CD4-positive, alpha-beta memory T cell (primary cell): ENCODE results near the gene MDP1. TPM values are rescaled to one million over a fixed set of nuclear protein-coding genes. Genes with fewer than 3 reads are reported as not detected.
"Not testable (repeated sequence)": the region's sequence is repeated elsewhere in the genome, so short reads cannot be mapped to it uniquely, and the experiment has no call there.

Source experiments
- CTCF ChIA-PET: fragments of 350-600 bp; sonication (Branson Sonifier 250); formaldehyde crosslinking; loops from one replicate; lab custom pipeline; 2021; ENCODE audit warnings: inconsistent platforms; ENCODE audit not compliant: partially characterized antibody; lab: Charles Lee
- POLR2A ChIA-PET: fragments of 350-600 bp; sonication (Branson Sonifier 250); formaldehyde crosslinking; loops from one replicate; lab custom pipeline; 2021; ENCODE audit not compliant: partially characterized antibody; lab: Charles Lee
- DNase-seq, 5 donors: peaks; one replicate each; pipeline versions ENCODE4 v3.0.0 to v3.0.0-alpha.2; 2020 to 2022; ENCODE audit warnings: mixed read lengths in 1 of 5
- H3K27ac ChIP-seq: one replicate; pipeline ENCODE4 v1.7.0; 2013; ENCODE audit warnings: low read depth, low read length
- H3K27me3 ChIP-seq: 2 replicates; pipeline ENCODE4 v1.7.0; 2013; ENCODE audit warnings: mild to moderate bottlenecking, low read length, moderate library complexity; ENCODE audit not compliant: insufficient read depth
- H3K36me3 ChIP-seq: 2 replicates; pipeline ENCODE4 v1.7.0; 2013; ENCODE audit warnings: mild to moderate bottlenecking, low read length, moderate library complexity; ENCODE audit not compliant: insufficient read depth
- H3K4me1 ChIP-seq: 2 replicates; pipeline ENCODE4 v1.7.0; 2013; ENCODE audit warnings: mild to moderate bottlenecking, low read length, moderate library complexity; ENCODE audit not compliant: insufficient read depth
- H3K4me3 ChIP-seq, 2 donors: one replicate each; pipeline ENCODE4 v1.7.0; 2013; ENCODE audit warnings: low read length in 2 of 2, mild to moderate bottlenecking in 1 of 2
- H3K9me3 ChIP-seq, 2 donors: one replicate each; pipeline ENCODE4 v1.7.0; 2013; ENCODE audit warnings: low read length in 2 of 2, control low read depth in 1 of 2; ENCODE audit not compliant: control insufficient read depth in 1 of 2
- H3K27ac Mint-ChIP-seq, 7 donors: one replicate each; pipeline ENCODE4 v1.8.0; 2020 to 2021; ENCODE audit warnings: mixed read lengths in 7 of 7, mild to moderate bottlenecking in 6 of 7, inconsistent platforms in 3 of 7, moderate library complexity in 3 of 7
- H3K27me3 Mint-ChIP-seq, 2 donors: one replicate each; pipeline ENCODE4 v1.8.0; 2020 to 2021; ENCODE audit warnings: mixed read lengths in 2 of 2
- H3K36me3 Mint-ChIP-seq, 2 donors: one replicate each; pipeline ENCODE4 v1.8.0; 2020 to 2021; ENCODE audit warnings: mixed read lengths in 2 of 2, inconsistent platforms in 1 of 2, mild to moderate bottlenecking in 1 of 2
- H3K4me1 Mint-ChIP-seq, 4 donors: one replicate each; pipeline ENCODE4 v1.8.0; 2020 to 2021; ENCODE audit warnings: mixed read lengths in 4 of 4, mild to moderate bottlenecking in 1 of 4
- H3K4me3 Mint-ChIP-seq, 8 donors: one replicate each; pipeline ENCODE4 v1.8.0; 2020 to 2021; ENCODE audit warnings: mixed read lengths in 8 of 8, mild to moderate bottlenecking in 7 of 8, moderate library complexity in 6 of 8, inconsistent platforms in 3 of 8
- H3K9me3 Mint-ChIP-seq, 8 donors: one replicate each; pipeline ENCODE4 v1.8.0; 2020 to 2021; ENCODE audit warnings: mixed read lengths in 8 of 8, mild to moderate bottlenecking in 5 of 8, inconsistent platforms in 3 of 8, moderate library complexity in 1 of 8
- intact Hi-C: fragments of 100-400 bp; cut with micrococcal nuclease; formaldehyde crosslinking; loops from one replicate; pipeline ENCODE4 v1.15.1; 2023
- polyA plus RNA-seq, 2 donors: library from polyadenylated mRNA; unstranded; fragments of 300-500 nt; fragmentation: Illumina TruSeq; gene quantifications; one replicate each; pipeline ENCODE4 v1.2.3, GENCODE V29; 2021
- total RNA-seq, 2 experiments: library from RNA; stranded (reverse); gene quantifications; one replicate each; pipeline ENCODE4 v1.2.3, GENCODE V29; 2021

The MDP1 gene
- total and polyA plus RNA-seq, 4 experiments from 2014 or later: 12.5 to 28.1 (median 21.3) TPM

DNA sequence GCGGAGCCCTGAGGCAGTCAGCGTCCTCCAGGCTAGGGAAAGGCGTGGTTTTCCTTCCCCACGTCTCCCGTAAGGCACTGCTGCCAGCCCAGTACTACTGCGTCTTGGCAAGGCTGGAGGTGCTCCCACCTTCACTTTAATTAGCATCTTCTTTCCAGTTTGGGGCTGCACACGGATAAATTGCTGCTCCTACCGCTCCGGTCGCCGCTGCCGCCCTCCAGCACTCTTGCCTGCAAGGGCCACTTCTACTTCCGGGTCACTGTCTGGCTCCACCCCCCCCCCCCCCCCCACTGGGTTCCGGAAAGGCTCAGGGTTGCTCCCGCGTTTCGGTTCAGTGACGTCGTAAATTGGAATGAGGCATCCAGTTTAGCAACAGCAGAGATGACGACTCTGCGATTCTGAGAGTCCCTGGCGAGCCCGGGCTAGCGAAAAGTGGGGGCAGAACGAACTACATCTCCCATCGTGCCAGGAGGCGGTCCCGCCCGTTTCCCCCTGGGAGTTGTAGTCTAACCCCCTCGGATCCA, 16.3 kb upstream of the MDP1 start, which contains the start of gene NEDD8:
Gene NEDD8, minus strand, starts transcription at position 247 of the 524 bp plus-strand sequence. Its CDS starts 100 bp downstream, at position 147.
- peaks cover 41 to 68% (median 54%) of the 10 kb centered on the region in 4 donors for H3K4me1 Mint-ChIP-seq
- peak; percentile 89 to 96 (median 89) for DNase-seq
- Histone ChIP-seq H3K9me3 (no peaks in the 10 kb centered on the region), H3K4me3 (peak within 1 kb of the TSS; percentile 100), H3K27me3 (no peaks in the 10 kb centered on the region), H3K27ac (peak within 1 kb of the TSS; percentile 88), H3K4me1 (peaks cover 41% of the 10 kb centered on the region), H3K36me3 (peaks cover 32% of the 10 kb centered on the region)
- H3K9me3 Mint-ChIP-seq: no peaks in the 10 kb centered on the region
- intact Hi-C loops: loop anchor here (1.0 to 2.0 kb wide), 8 partner anchors 10 to 210 kb away; partner anchors contain the start of genes DCAF11, EMC9, IPO4 and MDP1
- ChIA-PET CTCF (interaction anchor here (2.3 kb wide), 1 partner anchor 10 kb away, joined by 17 read pairs; the partner anchor contains the start of gene TINF2), POLR2A (interaction anchor here (0.6 to 7.6 kb wide), 10 partner anchors 8 to 199 kb away, joined by 3 to 88 read pairs (median 8); partner anchors contain the start of genes CHMP4A, DHRS1, IPO4 and LTB4R2)
- H3K27ac Mint-ChIP-seq: peak within 1 kb of the TSS; percentile 95 to 99 (median 97)
- H3K27me3 Mint-ChIP-seq: no peaks in the 10 kb centered on the region
- H3K4me3 Mint-ChIP-seq: peak within 1 kb of the TSS; percentile 97 to 99 (median 98)
- H3K36me3 Mint-ChIP-seq: peaks cover 25 to 55% of the 10 kb centered on the region in 2 donors

DNA sequence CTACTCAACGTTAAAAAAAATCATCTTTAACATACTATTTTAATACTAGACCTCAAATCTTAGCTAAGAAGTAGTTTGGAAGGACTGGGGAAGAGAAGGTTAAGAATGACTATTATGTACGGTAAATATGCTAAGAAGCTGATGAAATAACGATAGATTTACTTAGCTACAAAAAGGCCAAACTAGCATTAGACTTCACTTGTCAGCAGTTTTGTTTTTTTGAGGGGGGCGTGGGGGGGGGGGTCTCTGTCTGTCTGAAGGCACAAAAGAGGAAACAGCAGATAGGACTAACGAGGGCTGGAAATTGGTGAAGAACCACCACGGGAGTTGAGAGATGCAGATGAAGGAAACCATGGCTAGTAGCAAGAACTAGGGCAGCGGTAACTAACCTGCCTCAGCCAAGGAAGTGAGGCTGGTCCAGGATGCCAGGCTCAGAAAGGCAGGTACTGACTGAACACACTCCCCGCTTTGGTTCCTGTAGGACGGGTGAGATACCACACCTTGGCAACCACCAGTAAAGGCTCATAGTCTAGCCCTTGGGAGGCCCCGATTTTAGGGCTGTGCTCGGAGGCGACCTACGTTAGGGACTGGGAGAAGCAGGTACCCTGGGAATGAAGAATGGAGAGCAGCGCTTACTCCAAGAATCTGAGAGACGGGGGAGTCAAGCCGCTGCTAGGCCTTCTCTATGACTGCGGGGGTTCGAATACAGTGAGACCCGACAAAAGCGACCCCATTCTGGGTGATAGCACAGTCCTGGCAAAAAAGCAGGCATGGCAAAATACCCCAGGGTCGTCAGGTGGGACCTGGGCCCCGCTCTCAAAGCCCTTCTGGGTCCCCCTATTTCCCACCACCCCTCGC, 15.6 kb upstream of the MDP1 start:
- H3K9me3 Mint-ChIP-seq: no peaks in the 10 kb centered on the region
- H3K4me3 ChIP-seq: peak overlapping the region; percentile 100

DNA sequence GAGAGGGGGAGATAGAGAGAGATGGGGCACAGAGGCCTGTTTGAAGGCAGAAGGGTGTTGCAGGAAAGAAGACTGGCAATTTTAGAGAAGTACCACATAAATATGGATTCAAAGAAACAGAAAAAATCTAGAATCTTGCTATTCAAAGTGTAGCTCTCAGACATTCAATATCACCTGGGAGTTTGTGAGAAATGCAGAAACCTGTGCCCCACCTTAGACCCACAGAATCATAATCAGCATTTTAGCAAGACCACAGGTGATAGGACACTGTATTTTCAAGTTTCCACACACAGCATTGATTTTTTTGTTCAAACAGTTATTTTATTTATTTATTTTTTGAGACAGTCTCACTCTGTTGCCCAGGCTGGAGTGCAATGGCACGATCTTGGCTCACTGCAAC, 13.0 kb upstream of the MDP1 start:
- peaks cover 8% of the 10 kb centered on the region for H3K36me3 ChIP-seq
- H3K27me3 ChIP-seq: no peaks in the 10 kb centered on the region
- DNase-seq: no peak
- H3K4me3 Mint-ChIP-seq: no peak overlapping the region
- H3K36me3 Mint-ChIP-seq: peaks cover 5 to 31% of the 10 kb centered on the region in 2 donors
- no peak overlapping the region for H3K4me3 ChIP-seq
- H3K9me3 Mint-ChIP-seq: no peaks in the 10 kb centered on the region
- POLR2A ChIA-PET: interaction anchor here (0.6 to 2.4 kb wide), 2 partner anchors 10 to 15 kb away, joined by 3 to 6 read pairs; partner anchors contain the start of gene CHMP4A
- H3K4me1 ChIP-seq: peaks cover 36% of the 10 kb centered on the region
- intact Hi-C loops: no loop called here
- H3K27ac Mint-ChIP-seq: peak overlapping the region in 3 of 7 donors; percentile 19 to 60 (median 57)
- no peaks in the 10 kb centered on the region for H3K27me3 Mint-ChIP-seq
- no peaks in the 10 kb centered on the region for H3K9me3 ChIP-seq
- no peak overlapping the region for H3K27ac ChIP-seq
- H3K4me1 Mint-ChIP-seq: peaks cover 29 to 65% (median 38%) of the 10 kb centered on the region in 4 donors
- CTCF ChIA-PET: interaction anchor here (0.9 to 2.7 kb wide), 7 partner anchors 9 to 104 kb away, joined by 3 to 16 read pairs (median 9); partner anchors contain the start of genes CIDEB, MDP1 and TINF2

More for the DNA sequence above, 15.6 kb upstream of the MDP1 start:
- intact Hi-C loops: loop anchor here (1.0 to 2.0 kb wide), 8 partner anchors 11 to 211 kb away; partner anchors contain the start of genes DCAF11, EMC9, IPO4 and MDP1
- DNase-seq: peak in 4 of 5 donors; percentile 22 to 60 (median 34)
- Mint-ChIP-seq H3K4me3 (peak overlapping the region; percentile 97 to 99 (median 98)), H3K27ac (peak overlapping the region; percentile 95 to 99 (median 97)), H3K4me1 (peaks cover 45 to 71% (median 56%) of the 10 kb centered on the region in 4 donors), H3K27me3 (no peaks in the 10 kb centered on the region), H3K36me3 (peaks cover 20 to 50% of the 10 kb centered on the region in 2 donors)
- Histone ChIP-seq H3K27ac (peak overlapping the region; percentile 88), H3K27me3 (no peaks in the 10 kb centered on the region), H3K36me3 (peaks cover 29% of the 10 kb centered on the region), H3K4me1 (peaks cover 48% of the 10 kb centered on the region), H3K9me3 (no peaks in the 10 kb centered on the region)
- ChIA-PET CTCF (interaction anchor here (0.9 to 1.4 kb wide), 7 partner anchors 11 to 200 kb away, joined by 3 to 6 read pairs (median 4); partner anchors contain the start of genes CIDEB, IPO4 and MDP1), POLR2A (interaction anchor here (0.7 to 3.1 kb wide), 8 partner anchors 10 to 69 kb away, joined by 3 to 70 read pairs (median 6); partner anchors contain the start of genes IPO4, MDP1 and TINF2)

DNA sequence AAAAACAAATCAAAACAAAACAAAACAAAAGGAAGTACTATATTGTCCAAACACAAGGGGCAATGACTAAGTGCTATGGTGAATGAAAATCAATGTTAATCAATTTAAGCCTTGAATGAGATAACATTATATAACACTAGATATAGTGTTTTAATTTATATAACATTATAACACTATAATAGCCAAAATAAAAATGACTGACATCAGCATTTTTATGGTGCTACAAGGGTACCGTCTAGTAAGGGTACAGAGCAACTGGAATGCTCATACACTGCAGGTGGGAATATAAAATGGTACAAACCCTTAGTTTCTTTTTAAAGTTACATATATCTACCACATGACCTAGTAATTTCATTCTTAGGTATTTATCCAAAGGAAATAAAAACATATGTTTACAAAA, 10.6 kb upstream of the MDP1 start:
- ChIA-PET CTCF (interaction anchor here (1.4 to 2.7 kb wide), 4 partner anchors 16 to 107 kb away, joined by 3 to 16 read pairs (median 9); partner anchors contain the start of genes CIDEB, IRF9 and TINF2), POLR2A (interaction anchor here (1.5 kb wide), 1 partner anchor 11 kb away, joined by 6 read pairs; the partner anchor contains the start of gene MDP1)
- H3K27ac Mint-ChIP-seq: peak overlapping the region in 2 of 7 donors; percentile 6 to 20

DNA sequence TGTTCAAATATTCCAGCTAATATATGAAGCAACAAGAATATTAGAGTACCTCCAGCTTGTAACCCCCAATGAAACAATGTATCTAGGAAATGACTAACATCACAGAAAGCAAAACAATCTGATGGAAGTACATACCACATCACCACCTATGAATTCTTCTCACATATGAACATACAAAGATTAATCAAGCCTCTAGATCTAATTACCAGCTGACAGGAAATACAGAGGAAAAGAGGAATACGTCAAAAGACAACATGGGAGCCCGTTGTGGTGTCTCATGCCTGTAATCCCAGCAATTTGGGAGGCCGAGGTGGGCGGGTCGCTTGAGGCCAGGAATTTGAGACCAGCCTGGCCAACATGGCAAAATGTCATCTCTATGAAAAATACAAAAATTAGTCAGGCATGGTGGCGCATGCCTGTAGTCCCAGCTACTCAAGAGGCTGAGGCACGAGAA, 8.8 kb upstream of the MDP1 start:
- peak overlapping the region in 4 of 7 donors; percentile 5 to 32 (median 22) for H3K27ac Mint-ChIP-seq

More for the DNA sequence above, 10.6 kb upstream of the MDP1 start:
- Mint-ChIP-seq H3K4me1 (peaks cover 16 to 44% (median 21%) of the 10 kb centered on the region in 4 donors), H3K4me3 (peak overlapping the region in 1 of 8 donors; percentile 1), H3K27me3 (no peaks in the 10 kb centered on the region), H3K36me3 (peaks cover 5 to 17% of the 10 kb centered on the region in 2 donors), H3K9me3 (no peaks in the 10 kb centered on the region)
- Histone ChIP-seq H3K36me3 (peaks cover 8% of the 10 kb centered on the region), H3K9me3 (no peaks in the 10 kb centered on the region), H3K4me3 (no peak overlapping the region), H3K4me1 (peaks cover 19% of the 10 kb centered on the region), H3K27me3 (no peaks in the 10 kb centered on the region), H3K27ac (no peak overlapping the region)
- no peak for DNase-seq
- intact Hi-C loops: no loop called here

DNA sequence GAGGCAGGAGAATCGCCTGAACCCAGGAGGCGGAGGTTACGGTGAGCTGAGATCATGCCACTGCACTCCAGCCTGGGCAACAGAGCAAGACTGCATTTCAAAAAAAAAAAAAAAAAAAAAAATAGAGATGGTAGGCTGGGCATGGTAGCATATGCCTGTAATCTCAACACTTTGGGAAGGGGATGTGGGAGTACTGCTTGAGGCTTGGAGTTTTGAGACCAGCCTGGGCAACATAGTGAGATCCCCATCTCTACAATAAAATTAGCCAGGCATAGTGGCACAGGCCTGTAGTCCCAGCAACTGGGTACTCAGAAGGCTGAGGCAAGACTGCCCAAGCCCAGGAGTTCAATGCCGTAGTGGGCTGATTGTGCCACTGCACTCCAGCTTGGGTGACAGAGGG, 7.1 kb upstream of the MDP1 start:
- H3K27me3 Mint-ChIP-seq, H3K9me3 Mint-ChIP-seq, H3K36me3 ChIP-seq, H3K27ac ChIP-seq, H3K4me3 Mint-ChIP-seq, intact Hi-C loops, CTCF ChIA-PET, H3K4me3 ChIP-seq, H3K27me3 ChIP-seq, H3K4me1 ChIP-seq, H3K9me3 ChIP-seq, H3K27ac Mint-ChIP-seq, DNase-seq: not testable (repeated sequence)
- Mint-ChIP-seq H3K4me1 (peaks cover 13 to 29% (median 19%) of the 10 kb centered on the region in 4 donors), H3K36me3 (peaks cover 9 to 16% of the 10 kb centered on the region in 2 donors)
- POLR2A ChIA-PET: interaction anchor here (0.9 to 1.2 kb wide), 2 partner anchors 9 to 10 kb away, joined by 3 to 4 read pairs; partner anchors contain the start of genes CHMP4A and GMPR2

More for the DNA sequence above, 8.8 kb upstream of the MDP1 start:
- H3K4me1 ChIP-seq: peaks cover 10% of the 10 kb centered on the region
- H3K4me3 ChIP-seq: no peak overlapping the region
- H3K27me3 ChIP-seq: no peaks in the 10 kb centered on the region
- Mint-ChIP-seq H3K9me3 (no peaks in the 10 kb centered on the region), H3K27me3 (no peaks in the 10 kb centered on the region), H3K4me3 (no peak overlapping the region), H3K36me3 (peaks cover 5 to 16% of the 10 kb centered on the region in 2 donors), H3K4me1 (peaks cover 13 to 37% (median 16%) of the 10 kb centered on the region in 4 donors)
- H3K36me3 ChIP-seq: peaks cover 8% of the 10 kb centered on the region
- no peak overlapping the region for H3K27ac ChIP-seq
- intact Hi-C loops: no loop called here
- ChIA-PET POLR2A (interaction anchor here (1.9 to 2.1 kb wide), 2 partner anchors 9 to 17 kb away, joined by 7 to 8 read pairs; partner anchors contain the start of genes MDP1 and TINF2), CTCF (interaction anchor here (2.2 kb wide), 1 partner anchor 9 kb away, joined by 10 read pairs; the partner anchor contains the start of gene MDP1)
- DNase-seq: no peak
- no peaks in the 10 kb centered on the region for H3K9me3 ChIP-seq
